ENCODE results near the gene DTX3.
"Not testable (repeated sequence)": the region's sequence is repeated elsewhere in the genome, so short reads cannot be mapped to it uniquely, and the experiment has no call there.

Gene DTX3, protein sequence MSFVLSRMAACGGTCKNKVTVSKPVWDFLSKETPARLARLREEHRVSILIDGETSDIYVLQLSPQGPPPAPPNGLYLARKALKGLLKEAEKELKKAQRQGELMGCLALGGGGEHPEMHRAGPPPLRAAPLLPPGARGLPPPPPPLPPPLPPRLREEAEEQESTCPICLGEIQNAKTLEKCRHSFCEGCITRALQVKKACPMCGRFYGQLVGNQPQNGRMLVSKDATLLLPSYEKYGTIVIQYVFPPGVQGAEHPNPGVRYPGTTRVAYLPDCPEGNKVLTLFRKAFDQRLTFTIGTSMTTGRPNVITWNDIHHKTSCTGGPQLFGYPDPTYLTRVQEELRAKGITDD

DNA sequence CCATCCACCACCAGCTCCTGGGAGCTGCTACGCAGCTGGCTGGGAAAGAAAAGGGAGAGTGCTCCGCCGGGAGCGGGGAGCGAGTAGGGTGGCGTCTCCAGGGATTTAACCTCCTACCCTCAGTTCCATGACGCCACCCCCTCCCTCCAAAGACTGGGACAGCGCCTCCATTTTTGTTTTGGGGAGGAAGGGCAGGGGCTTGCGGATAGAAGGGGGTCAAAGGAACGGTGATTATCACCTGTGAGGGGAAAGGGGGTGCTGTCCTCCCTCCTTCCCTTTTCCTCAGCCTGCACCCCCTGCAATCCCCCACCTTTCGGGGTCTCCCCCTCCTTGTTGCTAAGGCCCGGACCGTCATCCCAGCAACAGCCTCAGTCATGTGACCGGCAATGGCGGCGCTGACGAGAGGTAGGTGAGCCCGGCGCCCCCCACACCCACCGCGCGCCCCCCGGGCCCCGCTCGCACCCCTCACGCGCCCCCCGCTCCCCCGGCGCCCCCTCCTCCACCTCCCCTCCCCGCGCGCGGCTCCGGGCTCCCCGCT lies at the start of gene DTX3:
Gene DTX3 (plus strand): TSS at position 371 of the 538 bp plus-strand sequence. CDS start 1,694 bp downstream, outside the sequence.
- peak; percentile 53 for DNase-seq (ENCODE audit: low spot score)

DNA sequence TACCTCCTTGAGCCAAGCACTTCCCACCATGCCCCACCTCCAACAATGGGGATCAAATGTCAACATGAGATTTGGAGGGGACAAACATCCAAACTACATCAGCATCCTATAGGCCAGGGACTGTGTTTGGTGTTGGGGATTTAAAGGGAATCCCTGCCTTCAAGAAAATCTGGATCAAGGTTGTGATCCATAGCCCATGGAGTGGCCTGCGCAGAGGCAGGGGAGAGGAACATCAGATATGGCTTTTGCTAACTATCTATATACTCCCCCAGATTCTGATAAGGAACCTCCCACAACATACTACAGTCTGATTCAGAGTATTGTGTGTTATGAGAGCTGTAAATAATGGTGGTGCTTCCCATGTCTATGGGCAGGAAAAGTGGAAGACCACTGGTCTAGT lies 49.7 kb upstream of the DTX3 start:
- no peak for DNase-seq (ENCODE audit: low spot score)

DNA sequence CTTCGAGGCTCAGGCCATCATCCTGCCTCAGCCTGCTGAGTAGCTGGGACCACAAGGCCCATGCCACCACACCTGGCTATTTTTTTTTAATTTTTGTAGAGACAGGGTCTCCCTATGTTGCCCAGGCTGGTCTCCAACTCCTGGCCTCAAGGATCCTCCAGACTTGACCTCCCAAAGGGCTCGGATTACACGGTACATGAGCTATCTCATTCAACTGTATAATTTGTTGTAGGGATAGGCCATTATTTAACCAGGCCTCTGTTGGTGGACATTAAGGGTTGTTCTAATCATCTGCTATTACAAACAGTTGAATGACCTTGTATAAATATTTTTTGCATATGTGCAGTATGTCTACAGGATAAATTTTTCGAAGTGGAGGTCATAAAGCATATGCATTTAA lies 45.8 kb upstream of the DTX3 start:
- DNase-seq (ENCODE audit: low spot score), result no peak

- no peak for DNase-seq (ENCODE audit: low spot score)
Measured at GRCh38 chr12:57560516-57560915, 44.1 kb upstream of the DTX3 start.

DNA sequence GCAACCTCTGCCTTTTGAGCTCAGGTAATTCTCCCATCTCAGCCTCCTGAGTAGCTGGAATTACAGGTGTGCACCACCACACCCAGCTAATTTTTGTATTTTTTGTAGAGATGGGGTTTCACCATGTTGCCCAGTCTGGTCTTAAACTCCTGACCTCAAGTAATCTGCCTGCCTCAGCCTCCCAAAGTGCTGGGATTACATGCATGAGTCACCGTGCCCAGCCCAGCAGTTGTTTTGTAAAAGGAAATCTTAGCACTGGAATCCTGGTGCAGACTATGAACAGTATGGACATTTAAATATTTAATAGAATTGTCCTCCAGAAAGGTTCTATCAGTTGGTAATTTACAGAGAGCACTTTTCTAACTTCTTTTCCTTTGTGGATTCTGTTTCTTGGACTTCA lies 43.5 kb upstream of the DTX3 start:
- DNase-seq (ENCODE audit: low spot score), result not testable (repeated sequence)

DNA sequence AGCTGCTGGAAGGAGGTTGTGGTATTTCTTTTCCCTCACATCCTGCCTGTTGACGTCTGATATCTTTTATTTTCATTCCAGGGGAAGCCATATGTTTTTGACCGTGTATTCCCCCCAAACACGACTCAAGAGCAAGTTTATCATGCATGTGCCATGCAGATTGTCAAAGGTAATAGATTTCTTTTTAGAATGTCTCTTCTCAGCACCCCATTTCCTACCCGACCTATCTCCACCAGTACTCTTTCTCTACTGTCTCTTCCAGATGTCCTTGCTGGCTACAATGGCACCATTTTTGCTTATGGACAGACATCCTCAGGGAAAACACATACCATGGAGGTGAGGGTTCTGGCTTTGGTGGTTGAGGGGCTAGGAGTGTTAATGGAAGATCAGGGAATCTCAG lies 41.3 kb upstream of the DTX3 start:
- DNase-seq (ENCODE audit: low spot score), result no peak

GRCh38 chr12:57564178-57564740 lies 40.4 kb upstream of the DTX3 start:
- DNase-seq (ENCODE audit: low spot score), result no peak

- DNase-seq (ENCODE audit: low spot score), result no peak
Measured at GRCh38 chr12:57568838-57569237, 35.8 kb upstream of the DTX3 start.

DNA sequence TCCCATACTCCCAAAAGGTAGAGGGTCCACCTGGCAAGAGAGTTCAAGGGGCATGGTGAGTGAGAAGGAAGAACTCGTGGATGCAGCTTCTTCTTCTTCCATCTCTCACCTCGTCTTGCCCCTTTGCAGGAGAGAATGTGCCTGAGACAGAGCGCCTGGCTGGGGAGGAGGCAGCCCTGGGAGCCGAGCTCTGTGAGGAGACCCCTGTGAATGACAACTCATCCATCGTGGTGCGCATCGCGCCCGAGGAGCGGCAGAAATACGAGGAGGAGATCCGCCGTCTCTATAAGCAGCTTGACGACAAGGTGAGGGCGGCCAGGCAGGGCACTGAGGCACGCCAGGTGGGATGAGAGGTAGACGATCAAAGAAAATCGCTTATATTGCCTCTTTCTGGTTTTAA lies 34.8 kb upstream of the DTX3 start:
- DNase-seq (ENCODE audit: low spot score), result no peak

DNA sequence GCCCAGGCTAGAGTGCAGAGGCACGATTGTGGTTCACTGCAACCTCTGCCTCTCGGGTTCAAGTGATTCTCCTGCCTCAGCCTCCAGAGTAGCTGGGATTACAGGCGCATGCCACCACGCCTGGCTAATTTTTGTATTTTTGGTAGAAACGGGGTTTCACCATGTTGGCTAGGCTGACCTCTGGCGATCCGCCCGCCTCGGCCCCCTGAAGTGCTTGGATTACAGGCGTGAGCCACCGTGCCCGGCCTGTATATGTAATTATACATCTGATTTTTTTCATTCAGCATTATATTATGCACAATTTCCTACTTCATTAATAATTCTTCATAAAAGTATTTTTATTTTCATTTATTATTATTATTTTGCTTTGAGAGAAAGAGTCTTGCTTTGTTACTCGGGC lies 34.2 kb upstream of the DTX3 start:
- DNase-seq (ENCODE audit: low spot score), result not testable (repeated sequence)

DNA sequence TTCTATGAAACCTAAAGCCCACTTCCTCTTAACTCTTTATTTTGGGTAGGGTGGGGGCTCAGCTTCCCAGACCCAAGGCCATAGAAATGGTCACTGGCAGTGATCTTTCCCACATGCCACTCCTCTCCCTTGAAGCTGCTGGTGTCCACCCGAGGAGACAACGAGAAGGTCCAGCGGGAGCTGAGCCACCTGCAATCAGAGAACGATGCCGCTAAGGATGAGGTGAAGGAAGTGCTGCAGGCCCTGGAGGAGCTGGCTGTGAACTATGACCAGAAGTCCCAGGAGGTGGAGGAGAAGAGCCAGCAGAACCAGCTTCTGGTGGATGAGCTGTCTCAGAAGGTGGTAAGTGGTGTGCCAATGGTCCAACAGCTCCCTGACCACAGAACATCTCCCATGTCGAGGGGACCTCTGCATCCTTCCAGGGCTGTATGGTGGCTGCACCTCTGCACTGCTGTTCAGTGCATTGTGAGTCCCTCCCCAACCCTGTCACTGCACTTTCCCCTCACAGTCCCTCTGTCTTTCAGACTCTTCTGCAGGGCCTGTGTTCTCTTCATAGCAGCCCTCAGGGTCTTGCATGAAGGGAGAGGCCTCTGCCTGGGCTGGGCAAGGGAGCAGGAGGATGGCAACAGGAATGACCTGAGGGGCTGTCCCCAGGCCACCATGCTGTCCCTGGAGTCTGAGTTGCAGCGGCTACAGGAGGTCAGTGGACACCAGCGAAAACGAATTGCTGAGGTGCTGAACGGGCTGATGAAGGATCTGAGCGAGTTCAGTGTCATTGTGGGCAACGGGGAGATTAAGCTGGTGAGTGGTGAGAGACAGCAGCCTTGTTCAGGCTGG lies 32.5 kb upstream of the DTX3 start:
- DNase-seq (ENCODE audit: low spot score), result no peak

DNA sequence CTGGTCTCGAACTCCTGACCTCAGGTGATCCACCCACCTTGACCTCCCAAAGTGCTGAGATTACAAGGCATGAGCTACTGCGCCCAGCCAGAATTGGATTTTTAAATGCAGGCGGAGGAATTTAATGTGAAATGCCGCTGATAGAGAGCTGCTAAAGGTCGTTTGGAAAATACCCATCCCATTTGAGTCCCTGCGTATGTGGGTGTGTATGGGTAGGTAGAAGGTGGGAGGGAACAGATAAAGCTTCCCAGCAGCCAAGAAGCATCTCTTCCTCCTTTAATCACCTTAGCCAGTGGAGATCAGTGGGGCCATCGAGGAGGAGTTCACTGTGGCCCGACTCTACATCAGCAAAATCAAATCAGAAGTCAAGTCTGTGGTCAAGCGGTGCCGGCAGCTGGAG lies 29.8 kb upstream of the DTX3 start:
- DNase-seq (ENCODE audit: low spot score), result no peak

- DNase-seq (ENCODE audit: low spot score), result no peak
Measured at GRCh38 chr12:57575771-57576612, 28.6 kb upstream of the DTX3 start.

DNA sequence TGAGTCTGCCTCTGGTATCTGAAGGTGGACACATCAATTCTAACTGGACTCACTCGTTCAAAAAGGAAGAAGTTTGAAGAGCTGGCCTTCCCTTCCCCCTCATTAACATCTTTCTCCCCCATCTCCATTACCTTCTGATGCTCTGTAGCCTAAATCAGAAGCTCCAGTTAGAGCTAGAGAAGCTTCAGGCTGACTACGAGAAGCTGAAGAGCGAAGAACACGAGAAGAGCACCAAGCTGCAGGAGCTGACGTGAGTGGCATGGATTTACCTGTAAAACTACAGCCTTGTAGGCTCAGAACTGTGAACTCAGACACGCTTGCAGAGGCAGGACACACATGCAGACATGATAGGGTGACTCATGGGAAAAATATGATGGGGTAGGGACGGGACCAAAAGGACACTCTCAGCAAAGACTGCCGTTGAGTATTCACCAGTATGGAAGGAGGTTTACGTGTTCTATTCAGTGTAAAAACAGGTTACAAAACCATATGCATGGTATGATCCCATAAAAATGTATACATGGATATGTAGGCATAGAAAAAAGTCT lies 27.9 kb upstream of the DTX3 start:
- DNase-seq (ENCODE audit: low spot score), result no peak

DNA sequence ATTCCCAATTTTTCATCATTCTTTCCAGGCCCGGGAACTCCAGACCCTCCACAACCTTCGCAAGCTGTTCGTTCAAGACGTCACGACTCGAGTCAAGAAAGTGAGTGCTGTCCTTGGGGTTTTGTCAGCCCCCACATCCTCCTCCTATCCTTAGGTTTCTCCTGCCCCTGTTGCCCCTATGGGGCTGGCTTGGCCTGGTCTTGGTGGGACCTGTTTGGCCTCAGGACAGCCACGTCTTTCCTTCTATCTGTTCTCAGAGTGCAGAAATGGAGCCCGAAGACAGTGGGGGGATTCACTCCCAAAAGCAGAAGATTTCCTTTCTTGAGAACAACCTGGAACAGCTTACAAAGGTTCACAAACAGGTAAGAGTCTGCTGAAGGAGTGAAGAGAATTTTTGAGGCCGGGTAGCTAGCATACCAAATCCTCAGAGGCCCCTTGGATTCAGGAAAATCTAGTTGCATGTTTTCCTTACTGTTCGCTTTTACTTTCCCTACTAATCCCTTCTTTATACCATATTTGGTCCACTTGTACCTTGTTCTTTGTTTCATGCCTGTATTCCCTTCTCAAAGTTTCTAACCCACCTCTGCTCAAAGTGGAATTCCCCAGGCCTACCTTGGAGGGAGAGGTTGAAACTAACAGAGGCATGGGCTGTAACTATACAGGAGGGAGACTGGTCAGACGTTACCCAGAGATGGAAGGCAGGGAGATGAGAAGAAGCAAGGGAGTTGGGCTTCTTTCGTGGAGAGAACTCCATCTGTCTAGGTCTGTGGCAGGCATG lies 26.5 kb upstream of the DTX3 start:
- no peak for DNase-seq (ENCODE audit: low spot score)

- no peak for DNase-seq (ENCODE audit: low spot score)
Measured at GRCh38 chr12:57579011-57579410, 25.6 kb upstream of the DTX3 start.

GRCh38 chr12:57579677-57580465 lies 24.8 kb upstream of the DTX3 start:
- DNase-seq (ENCODE audit: low spot score), result no peak

- DNase-seq (ENCODE audit: low spot score), result no peak
Measured at GRCh38 chr12:57580466-57580795, 24.2 kb upstream of the DTX3 start.

GRCh38 chr12:57581802-57582201 lies 22.8 kb upstream of the DTX3 start:
- no peak for DNase-seq (ENCODE audit: low spot score)

- no peak for DNase-seq (ENCODE audit: low spot score)
Measured at GRCh38 chr12:57582440-57582839, 22.2 kb upstream of the DTX3 start.
